Subcutaneous abdominal adipose tissue (tissue), 5 donors: ENCODE data around the gene MRTFA.

Experiments
- H3K27ac ChIP-seq: one replicate; pipeline ENCODE4 v1.7.0; 2013; ENCODE audit warnings: low read depth, mild to moderate bottlenecking, inconsistent platforms, low read length, moderate library complexity
- H3K27me3 ChIP-seq, 5 donors: one replicate each; pipeline ENCODE4 v1.7.0; 2013; ENCODE audit warnings: low read length in 5 of 5, inconsistent platforms in 1 of 5; ENCODE audit not compliant: control insufficient read depth in 5 of 5, insufficient read depth in 4 of 5
- H3K36me3 ChIP-seq, 5 donors: one replicate each; pipeline ENCODE4 v1.7.0; 2013; ENCODE audit warnings: low read length in 5 of 5; ENCODE audit not compliant: control insufficient read depth in 5 of 5, insufficient read depth in 5 of 5
- H3K4me1 ChIP-seq, 5 donors: one replicate each; pipeline ENCODE4 v1.7.0; 2013; ENCODE audit warnings: low read length in 5 of 5, mild to moderate bottlenecking in 3 of 5, moderate library complexity in 1 of 5; ENCODE audit not compliant: control insufficient read depth in 5 of 5, insufficient read depth in 5 of 5
- H3K4me3 ChIP-seq, 5 donors: one replicate each; pipeline ENCODE4 v1.7.0; 2013; ENCODE audit warnings: low read length in 5 of 5, low read depth in 1 of 5
- H3K9ac ChIP-seq, 5 donors: one replicate each; pipeline ENCODE4 v1.7.0; 2013; ENCODE audit warnings: low read length in 5 of 5, mild to moderate bottlenecking in 4 of 5, moderate library complexity in 3 of 5
- H3K9me3 ChIP-seq, 5 donors: one replicate each; pipeline ENCODE4 v1.7.0; 2013; ENCODE audit warnings: low read length in 5 of 5; ENCODE audit not compliant: control insufficient read depth in 5 of 5
- donor health status: healthy.
- donor health status: healthy.
- donor health status: healthy.
- donor health status: healthy.
- donor health status: healthy.

Gene MRTFA

GRCh38 chr22:40443732-40444131 lies 192.8 kb downstream of the MRTFA start:
- H3K9me3 ChIP-seq, result no peaks in the 10 kb centered on the region
- H3K4me1 ChIP-seq, result peaks cover 0 to 22% (median 9%) of the 10 kb centered on the region in 5 donors
- H3K36me3 ChIP-seq, result peaks cover 0 to 8% (median 0%) of the 10 kb centered on the region in 5 donors
- peak overlapping the region in 1 of 5 donors; percentile 19 for H3K4me3 ChIP-seq
- peak overlapping the region; percentile 50 for H3K27ac ChIP-seq
- H3K9ac ChIP-seq, result peak overlapping the region in 1 of 5 donors; percentile 26
- H3K27me3 ChIP-seq, result no peaks in the 10 kb centered on the region

GRCh38 chr22:40441761-40442390 lies 194.6 kb downstream of the MRTFA start:
- Histone ChIP-seq H3K27ac (no peak overlapping the region), H3K27me3 (no peaks in the 10 kb centered on the region), H3K4me3 (no peak overlapping the region), H3K36me3 (peaks cover 0 to 8% (median 0%) of the 10 kb centered on the region in 5 donors), H3K4me1 (peaks cover 0 to 28% (median 17%) of the 10 kb centered on the region in 5 donors), H3K9me3 (no peaks in the 10 kb centered on the region), H3K9ac (no peak overlapping the region)

- Histone ChIP-seq H3K4me1 (peaks cover 0 to 42% (median 17%) of the 10 kb centered on the region in 5 donors), H3K27ac (peak overlapping the region; percentile 5), H3K27me3 (no peaks in the 10 kb centered on the region), H3K9ac (peak overlapping the region in 1 of 5 donors; percentile 8), H3K9me3 (no peaks in the 10 kb centered on the region), H3K4me3 (peak overlapping the region in 2 of 5 donors; percentile 8 to 42), H3K36me3 (peaks cover 0 to 14% (median 6%) of the 10 kb centered on the region in 5 donors)
Observed at GRCh38 chr22:40436505-40437431, 199.8 kb downstream of the MRTFA start.

- H3K9me3 ChIP-seq, result no peaks in the 10 kb centered on the region
- no peak overlapping the region for H3K4me3 ChIP-seq
- no peak overlapping the region for H3K27ac ChIP-seq
- H3K4me1 ChIP-seq, result peaks cover 0 to 41% (median 17%) of the 10 kb centered on the region in 5 donors
- H3K36me3 ChIP-seq, result peaks cover 0 to 21% (median 16%) of the 10 kb centered on the region in 5 donors
- no peaks in the 10 kb centered on the region for H3K27me3 ChIP-seq
- H3K9ac ChIP-seq, result no peak overlapping the region
Observed at GRCh38 chr22:40434745-40435144, 201.8 kb downstream of the MRTFA start.

- Histone ChIP-seq H3K27ac (no peak overlapping the region), H3K4me3 (no peak overlapping the region), H3K27me3 (no peaks in the 10 kb centered on the region), H3K36me3 (peaks cover 0 to 27% (median 22%) of the 10 kb centered on the region in 5 donors), H3K4me1 (peaks cover 0 to 41% (median 17%) of the 10 kb centered on the region in 5 donors), H3K9me3 (no peaks in the 10 kb centered on the region), H3K9ac (peak overlapping the region in 1 of 5 donors; percentile 25)
Observed at GRCh38 chr22:40434106-40434505, 202.4 kb downstream of the MRTFA start.

GRCh38 chr22:40433416-40434090 lies 203.0 kb downstream of the MRTFA start:
- Histone ChIP-seq H3K27me3 (no peaks in the 10 kb centered on the region), H3K27ac (no peak overlapping the region), H3K36me3 (peaks cover 0 to 33% (median 28%) of the 10 kb centered on the region in 5 donors), H3K9ac (no peak overlapping the region), H3K4me3 (no peak overlapping the region), H3K9me3 (no peaks in the 10 kb centered on the region), H3K4me1 (peaks cover 0 to 41% (median 17%) of the 10 kb centered on the region in 5 donors)

GRCh38 chr22:40432625-40433024 lies 203.9 kb downstream of the MRTFA start:
- peaks cover 0 to 41% (median 17%) of the 10 kb centered on the region in 5 donors for H3K4me1 ChIP-seq
- H3K9me3 ChIP-seq, result no peaks in the 10 kb centered on the region
- no peaks in the 10 kb centered on the region for H3K27me3 ChIP-seq
- H3K36me3 ChIP-seq, result peaks cover 0 to 41% (median 35%) of the 10 kb centered on the region in 5 donors
- H3K9ac ChIP-seq, result no peak overlapping the region
- H3K4me3 ChIP-seq, result no peak overlapping the region
- no peak overlapping the region for H3K27ac ChIP-seq

- no peak overlapping the region for H3K4me3 ChIP-seq
- peaks cover 0 to 36% (median 14%) of the 10 kb centered on the region in 5 donors for H3K4me1 ChIP-seq
- no peak overlapping the region for H3K27ac ChIP-seq
- no peaks in the 10 kb centered on the region for H3K27me3 ChIP-seq
- H3K36me3 ChIP-seq, result peaks cover 0 to 45% (median 38%) of the 10 kb centered on the region in 5 donors
- no peak overlapping the region for H3K9ac ChIP-seq
- no peaks in the 10 kb centered on the region for H3K9me3 ChIP-seq
Observed at GRCh38 chr22:40432157-40432556, 204.4 kb downstream of the MRTFA start.

GRCh38 chr22:40430991-40431390 lies 205.5 kb downstream of the MRTFA start:
- Histone ChIP-seq H3K27ac (no peak overlapping the region), H3K27me3 (no peaks in the 10 kb centered on the region), H3K4me1 (peaks cover 0 to 28% (median 3%) of the 10 kb centered on the region in 5 donors), H3K9ac (no peak overlapping the region), H3K4me3 (no peak overlapping the region), H3K36me3 (peaks cover 0 to 53% (median 47%) of the 10 kb centered on the region in 5 donors), H3K9me3 (no peaks in the 10 kb centered on the region)
